HG03432 (cell line): ENCODE results near the gene ZNF292.
"Not testable (repeated sequence)": the region's sequence is repeated elsewhere in the genome, so short reads cannot be mapped to it uniquely, and the experiment has no call there.

Source experiments
- ATAC-seq: cut with Tn5 transposase; IDR thresholded peaks from one replicate; pipeline ENCODE4 v1.9.1; 2021; ENCODE audit warnings: mild to moderate bottlenecking, moderate library complexity; ENCODE audit not compliant: unreplicated experiment

ZNF292 gene

GRCh38 chr6:87157596-87157995 lies 2.2 kb downstream of the ZNF292 start:
- not testable (repeated sequence) for ATAC-seq

GRCh38 chr6:87161299-87161698 lies 5.9 kb downstream of the ZNF292 start:
- ATAC-seq, result no peak

- peak; percentile 56 for ATAC-seq
Measured at GRCh38 chr6:87164004-87164403, 8.6 kb downstream of the ZNF292 start.

- peak; percentile 3 for ATAC-seq
Measured at GRCh38 chr6:87164506-87164905, 9.1 kb downstream of the ZNF292 start.

GRCh38 chr6:87165185-87165584 lies 9.8 kb downstream of the ZNF292 start:
- no peak for ATAC-seq

GRCh38 chr6:87171938-87172633 lies 16.7 kb downstream of the ZNF292 start:
- no peak for ATAC-seq

GRCh38 chr6:87174078-87174579 lies 18.8 kb downstream of the ZNF292 start:
- peak; percentile 47 for ATAC-seq

GRCh38 chr6:87176493-87176892 lies 21.1 kb downstream of the ZNF292 start:
- ATAC-seq, result no peak

GRCh38 chr6:87180105-87180728 lies 24.9 kb downstream of the ZNF292 start:
- no peak for ATAC-seq

GRCh38 chr6:87181903-87182302 lies 26.5 kb downstream of the ZNF292 start:
- ATAC-seq, result no peak

GRCh38 chr6:87182321-87182720 lies 27.0 kb downstream of the ZNF292 start:
- ATAC-seq, result peak; percentile 83

- ATAC-seq, result peak; percentile 21
Measured at GRCh38 chr6:87182940-87183339, 27.6 kb downstream of the ZNF292 start.

- no peak for ATAC-seq
Measured at GRCh38 chr6:87183687-87184086, 28.3 kb downstream of the ZNF292 start.

- no peak for ATAC-seq
Measured at GRCh38 chr6:87184762-87185250, 29.4 kb downstream of the ZNF292 start.

- ATAC-seq, result no peak
Measured at GRCh38 chr6:87196275-87196842, 41.0 kb downstream of the ZNF292 start.

GRCh38 chr6:87197547-87197946 lies 42.2 kb downstream of the ZNF292 start:
- peak; percentile 84 for ATAC-seq

GRCh38 chr6:87198022-87198810 lies 42.9 kb downstream of the ZNF292 start:
- ATAC-seq, result not testable (repeated sequence)

GRCh38 chr6:87199787-87200186 lies 44.4 kb downstream of the ZNF292 start:
- no peak for ATAC-seq

- no peak for ATAC-seq
Measured at GRCh38 chr6:87200469-87201175, 45.3 kb downstream of the ZNF292 start.

GRCh38 chr6:87203448-87204023 lies 48.2 kb downstream of the ZNF292 start:
- ATAC-seq, result no peak
